Measurements from ENCODE around the gene RBM39. TPM values are rescaled to one million over a fixed set of nuclear protein-coding genes. Genes with fewer than 3 reads are reported as not detected.

Gene RBM39
- total RNA-seq, 1 experiment from 2014 or later = 347 TPM

- peak overlapping the region in 1 of 3 experiments; percentile 26; a peak in 1 of 7 replicates for H3K27ac Mint-ChIP-seq
- no CpG with 5 or more reads among the region's 9 CpGs for WGBS (ENCODE audit: extremely low coverage, insufficient read length, low lambda C conversion rate)
Measured at GRCh38 chr20:35697696-35698297, 44.3 kb downstream of the RBM39 start.

More at GRCh38 chr20:35697696-35698297, 44.3 kb downstream of the RBM39 start:
- Histone ChIP-seq H4K5ac (ENCODE audit: insufficient read length, low read depth, low read length) (no peak overlapping the region), H3K27ac (ENCODE audit: insufficient read length, low read depth, low read length) (no peak overlapping the region), H2AK5ac (ENCODE audit: insufficient read length, low read length) (no peak overlapping the region), H2BK120ac (ENCODE audit: low read depth, low read length, poor library complexity, severe bottlenecking) (no peak overlapping the region), H4K20me1 (ENCODE audit: control insufficient read depth, insufficient read depth, insufficient read length) (no peaks in the 10 kb centered on the region), H2AFZ (ENCODE audit: low read length) (no peak overlapping the region), H3K14ac (ENCODE audit: insufficient read depth, low read length) (no peak overlapping the region), H3K4me1 (ENCODE audit: insufficient read depth, low read length) (no peaks in the 10 kb centered on the region), H3K23me2 (ENCODE audit: insufficient read length, low read depth, low read length, poor library complexity, severe bottlenecking) (peaks cover 8% of the 10 kb centered on the region), H2BK15ac (ENCODE audit: low read depth, low read length) (no peak overlapping the region), H3K9me3 (ENCODE audit: control insufficient read depth, low read depth, low read length) (no peaks in the 10 kb centered on the region), H3T11ph (ENCODE audit: low read length) (no peak overlapping the region), H3K56ac (ENCODE audit: insufficient read length, low read depth, low read length) (no peak overlapping the region), H4K8ac (replicated peaks; ENCODE audit: insufficient read length, low read depth, low read length) (no peak overlapping the region), H3K79me1 (ENCODE audit: insufficient read depth, low read depth, low read length, poor library complexity, severe bottlenecking) (no peaks in the 10 kb centered on the region), H4K91ac (ENCODE audit: insufficient read length, low read depth, low read length) (no peak overlapping the region), H2BK5ac (ENCODE audit: insufficient read length, low read length) (no peak overlapping the region), H3K4me2 (ENCODE audit: insufficient read depth, insufficient read length, low read length) (peak overlapping the region; percentile 94), H3K23ac (ENCODE audit: insufficient read length, low read depth, low read length) (no peak overlapping the region), H3K79me2 (ENCODE audit: insufficient read depth, low read length) (no peaks in the 10 kb centered on the region), H3K4ac (ENCODE audit: low read depth, low read length) (no peak overlapping the region), H3K27me3 (ENCODE audit: insufficient read depth, low read length) (no peaks in the 10 kb centered on the region), H2BK12ac (ENCODE audit: insufficient read length, low read depth, low read length) (no peak overlapping the region), H2BK20ac (ENCODE audit: low read depth, low read length, poor library complexity, severe bottlenecking) (no peak overlapping the region), H3K9ac (ENCODE audit: extremely low read depth, insufficient read length, low read length) (no peak overlapping the region), H3K18ac (ENCODE audit: insufficient read length, low read depth, low read length) (no peak overlapping the region)
- H3K4me3 Mint-ChIP-seq = peak overlapping the region; percentile 93 to 97
- H3K36me3 Mint-ChIP-seq (ENCODE audit: insufficient read depth in 1 of 3, low read depth in 3 of 3) = peaks cover 9 to 36% (median 26%) of the 10 kb centered on the region in 3 experiments; a peak in 6 of 7 replicates
- DNase-seq = no peak
- peaks cover 17 to 18% of the 10 kb centered on the region in 2 experiments for H3K4me1 Mint-ChIP-seq
- H3K27me3 Mint-ChIP-seq (ENCODE audit: low read depth) = peaks cover 2% of the 10 kb centered on the region; the same call in 1 of the 2 replicates
- H3K9me3 Mint-ChIP-seq = no peaks in the 10 kb centered on the region
- TF ChIP-seq CTCF (conservative IDR thresholded peaks at IDR 0.05) = no peak

Measured in H9 (cell line).